ENCODE measurements around the gene KIRREL2. TPM values are rescaled to one million over a fixed set of nuclear protein-coding genes. Genes with fewer than 3 reads are reported as not detected.

KIRREL2 gene
- total RNA-seq, 1 experiment from 2014 or later = 0.26 TPM

DNA sequence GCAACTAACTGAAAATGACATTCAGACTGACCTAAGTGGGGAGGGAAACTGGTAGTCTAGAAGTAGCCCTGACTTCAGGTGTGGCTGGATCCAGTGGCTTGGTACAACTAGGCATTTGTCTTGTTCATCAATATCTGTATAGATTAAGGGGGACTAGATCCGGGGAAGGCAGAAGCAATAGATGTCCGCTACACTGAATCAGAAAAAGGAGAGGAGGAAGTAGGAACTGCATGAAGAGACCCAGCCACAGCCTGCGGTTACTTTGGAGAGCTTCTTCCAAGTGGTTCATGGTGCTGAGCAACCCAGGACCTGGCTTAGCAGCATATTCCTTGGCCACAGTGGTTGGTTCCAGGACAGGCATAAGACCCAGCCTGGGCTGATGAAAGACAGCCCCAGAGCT, 34.1 kb upstream of the KIRREL2 start:
- Mint-ChIP-seq H3K36me3 (ENCODE audit: insufficient read depth, unreplicated experiment) (peaks cover 6% of the 10 kb centered on the region), H3K27ac (ENCODE audit: unreplicated experiment) (no peak overlapping the region), H3K4me1 (ENCODE audit: low read depth, unreplicated experiment) (no peaks in the 10 kb centered on the region), H3K27me3 (ENCODE audit: unreplicated experiment) (peaks cover 77% of the 10 kb centered on the region), H3K4me3 (ENCODE audit: low read depth, unreplicated experiment) (no peak overlapping the region), H3K9me3 (ENCODE audit: low read depth, unreplicated experiment) (no peaks in the 10 kb centered on the region)
- TF ChIP-seq, protein P1, sequence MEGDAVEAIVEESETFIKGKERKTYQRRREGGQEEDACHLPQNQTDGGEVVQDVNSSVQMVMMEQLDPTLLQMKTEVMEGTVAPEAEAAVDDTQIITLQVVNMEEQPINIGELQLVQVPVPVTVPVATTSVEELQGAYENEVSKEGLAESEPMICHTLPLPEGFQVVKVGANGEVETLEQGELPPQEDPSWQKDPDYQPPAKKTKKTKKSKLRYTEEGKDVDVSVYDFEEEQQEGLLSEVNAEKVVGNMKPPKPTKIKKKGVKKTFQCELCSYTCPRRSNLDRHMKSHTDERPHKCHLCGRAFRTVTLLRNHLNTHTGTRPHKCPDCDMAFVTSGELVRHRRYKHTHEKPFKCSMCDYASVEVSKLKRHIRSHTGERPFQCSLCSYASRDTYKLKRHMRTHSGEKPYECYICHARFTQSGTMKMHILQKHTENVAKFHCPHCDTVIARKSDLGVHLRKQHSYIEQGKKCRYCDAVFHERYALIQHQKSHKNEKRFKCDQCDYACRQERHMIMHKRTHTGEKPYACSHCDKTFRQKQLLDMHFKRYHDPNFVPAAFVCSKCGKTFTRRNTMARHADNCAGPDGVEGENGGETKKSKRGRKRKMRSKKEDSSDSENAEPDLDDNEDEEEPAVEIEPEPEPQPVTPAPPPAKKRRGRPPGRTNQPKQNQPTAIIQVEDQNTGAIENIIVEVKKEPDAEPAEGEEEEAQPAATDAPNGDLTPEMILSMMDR (IDR thresholded peaks at IDR 0.05; ENCODE audit: unreplicated experiment) = no peak
- CTCF ChIA-PET = no interaction called here
- DNase-seq = no peak
- intact Hi-C loops (cut with micrococcal nuclease; ENCODE audit: unreplicated experiment) = no loop called here
- BruUV-seq (replicated peaks) = no TSS peak

GRCh38 chr19:35824150-35824549, 32.6 kb upstream of the KIRREL2 start:
- Mint-ChIP-seq H3K4me3 (ENCODE audit: low read depth, unreplicated experiment) (no peak overlapping the region), H3K4me1 (ENCODE audit: low read depth, unreplicated experiment) (no peaks in the 10 kb centered on the region), H3K9me3 (ENCODE audit: low read depth, unreplicated experiment) (no peaks in the 10 kb centered on the region), H3K27me3 (ENCODE audit: unreplicated experiment) (peaks cover 74% of the 10 kb centered on the region), H3K27ac (ENCODE audit: unreplicated experiment) (no peak overlapping the region), H3K36me3 (ENCODE audit: insufficient read depth, unreplicated experiment) (peaks cover 6% of the 10 kb centered on the region)
- CTCF ChIA-PET = no interaction called here
- intact Hi-C loops (cut with micrococcal nuclease; ENCODE audit: unreplicated experiment) = loop anchor here (2.0 kb wide), 1 partner anchor 49 kb away; no protein-coding TSS in a partner anchor
- DNase-seq = no peak
- TF ChIP-seq, protein P1 (IDR thresholded peaks at IDR 0.05; ENCODE audit: unreplicated experiment) = no peak
- no TSS peak for BruUV-seq (replicated peaks)

GRCh38 chr19:35828692-35829301, 27.9 kb upstream of the KIRREL2 start:
- no peak overlapping the region for H3K4me3 Mint-ChIP-seq (ENCODE audit: low read depth, unreplicated experiment)
- peak; percentile 51 for DNase-seq
- no TSS peak for BruUV-seq (replicated peaks)

GRCh38 chr19:35830986-35831385, 25.7 kb upstream of the KIRREL2 start:
- H3K9me3 Mint-ChIP-seq (ENCODE audit: low read depth, unreplicated experiment) = no peaks in the 10 kb centered on the region
- no TSS peak for BruUV-seq (replicated peaks)
- H3K27ac Mint-ChIP-seq (ENCODE audit: unreplicated experiment) = no peak overlapping the region
- CTCF ChIA-PET = no interaction called here
- TF ChIP-seq, protein P1 (IDR thresholded peaks at IDR 0.05; ENCODE audit: unreplicated experiment) = no peak
- H3K27me3 Mint-ChIP-seq (ENCODE audit: unreplicated experiment) = peaks cover 89% of the 10 kb centered on the region
- H3K4me3 Mint-ChIP-seq (ENCODE audit: low read depth, unreplicated experiment) = no peak overlapping the region
- H3K4me1 Mint-ChIP-seq (ENCODE audit: low read depth, unreplicated experiment) = no peaks in the 10 kb centered on the region
- no peak for DNase-seq
- H3K36me3 Mint-ChIP-seq (ENCODE audit: insufficient read depth, unreplicated experiment) = no peaks in the 10 kb centered on the region
- intact Hi-C loops (cut with micrococcal nuclease; ENCODE audit: unreplicated experiment) = no loop called here

More at GRCh38 chr19:35828692-35829301, 27.9 kb upstream of the KIRREL2 start:
- TF ChIP-seq, protein P1 (IDR thresholded peaks at IDR 0.05; ENCODE audit: unreplicated experiment) = no peak
- Mint-ChIP-seq H3K36me3 (ENCODE audit: insufficient read depth, unreplicated experiment) (no peaks in the 10 kb centered on the region), H3K9me3 (ENCODE audit: low read depth, unreplicated experiment) (no peaks in the 10 kb centered on the region), H3K27me3 (ENCODE audit: unreplicated experiment) (peaks cover 88% of the 10 kb centered on the region), H3K4me1 (ENCODE audit: low read depth, unreplicated experiment) (no peaks in the 10 kb centered on the region), H3K27ac (ENCODE audit: unreplicated experiment) (no peak overlapping the region)
- CTCF ChIA-PET = interaction anchor here (0.6 to 1.0 kb wide), 2 partner anchors 9 to 55 kb away, joined by 3 to 4 read pairs; no protein-coding TSS in a partner anchor
- intact Hi-C loops (cut with micrococcal nuclease; ENCODE audit: unreplicated experiment) = no loop called here
